T-helper 1 cell (primary cell): ENCODE measurements around the gene CEACAM21.
"Not testable (repeated sequence)": the region's sequence is repeated elsewhere in the genome, so short reads cannot be mapped to it uniquely, and the experiment has no call there.

ENCODE experiments used
- DNase-seq, 5 donors: peaks; one replicate each; pipeline ENCODE4 v3.0.0-alpha.2; 2012 to 2020

Gene CEACAM21

GRCh38 chr19:41549884-41550283, 26.1 kb upstream of the CEACAM21 start:
- DNase-seq = no peak

- no peak for DNase-seq
These were observed 24.8 kb upstream of the CEACAM21 start for GRCh38 chr19:41551212-41551610.

GRCh38 chr19:41551711-41552110, 24.3 kb upstream of the CEACAM21 start:
- no peak for DNase-seq

GRCh38 chr19:41552558-41552957, 23.4 kb upstream of the CEACAM21 start:
- DNase-seq = peak in 1 of 5 donors; percentile 65

- DNase-seq = no peak
These were observed 22.2 kb upstream of the CEACAM21 start for GRCh38 chr19:41553804-41554203.

- DNase-seq = peak in 2 of 5 donors; percentile 34 to 78
These were observed 21.1 kb upstream of the CEACAM21 start for GRCh38 chr19:41554907-41555306.

GRCh38 chr19:41555748-41556147, 20.2 kb upstream of the CEACAM21 start:
- DNase-seq = no peak

- peak in 3 of 5 donors; percentile 45 to 61 (median 52) for DNase-seq
These were observed 12.0 kb upstream of the CEACAM21 start for GRCh38 chr19:41563854-41564514.

- no peak for DNase-seq
These were observed 11.2 kb upstream of the CEACAM21 start for GRCh38 chr19:41564515-41565378.

- DNase-seq = no peak
These were observed 10.6 kb upstream of the CEACAM21 start for GRCh38 chr19:41565379-41565720.

- DNase-seq = no peak
These were observed 10.0 kb upstream of the CEACAM21 start for GRCh38 chr19:41566001-41566400.

GRCh38 chr19:41569481-41570150, 6.3 kb upstream of the CEACAM21 start:
- DNase-seq = no peak

- DNase-seq = no peak
These were observed 5.8 kb upstream of the CEACAM21 start for GRCh38 chr19:41570179-41570578.

GRCh38 chr19:41570639-41571112, 5.3 kb upstream of the CEACAM21 start:
- DNase-seq = peak; percentile 66 to 84 (median 79)

GRCh38 chr19:41577144-41577830, 1.3 kb downstream of the CEACAM21 start:
- DNase-seq = no peak

GRCh38 chr19:41577833-41578232, 1.9 kb downstream of the CEACAM21 start:
- DNase-seq = no peak

GRCh38 chr19:41578886-41579285, 2.9 kb downstream of the CEACAM21 start:
- no peak for DNase-seq

- not testable (repeated sequence) for DNase-seq
These were observed 5.1 kb downstream of the CEACAM21 start for GRCh38 chr19:41581068-41581467.

GRCh38 chr19:41582577-41583182, 6.7 kb downstream of the CEACAM21 start:
- not testable (repeated sequence) for DNase-seq

GRCh38 chr19:41584260-41584810, 8.4 kb downstream of the CEACAM21 start:
- DNase-seq = no peak

- no peak for DNase-seq
These were observed 9.0 kb downstream of the CEACAM21 start for GRCh38 chr19:41584931-41585330.

GRCh38 chr19:41586064-41586463, 10.1 kb downstream of the CEACAM21 start:
- DNase-seq = no peak
